PFSK-1 (cell line): ENCODE data around the gene RDX.

Experiments
- FOXP2 ChIP-seq: optimal IDR thresholded peaks from 2 replicates; pipeline ENCODE3; 2011; ENCODE audit warnings: borderline replicate concordance, control low read depth, inconsistent platforms; ENCODE audit not compliant: insufficient read depth; ENCODE audit errors: extremely low read length, extremely low read depth
- POLR2AphosphoS5 ChIP-seq: IDR thresholded peaks from 2 replicates; pipeline ENCODE4 v1.6.1; 2012; ENCODE audit warnings: low read depth, mild to moderate bottlenecking, control low read depth, low read length, moderate library complexity
- SIN3A ChIP-seq: IDR thresholded peaks from 2 replicates; pipeline ENCODE4 v1.6.1; 2012; ENCODE audit warnings: mild to moderate bottlenecking, low read length, moderate library complexity, borderline replicate concordance; ENCODE audit not compliant: insufficient read depth
- TAF1 ChIP-seq: IDR thresholded peaks from 2 replicates; pipeline ENCODE4 v1.6.1; 2012; ENCODE audit warnings: low read length, control low read depth, borderline replicate concordance; ENCODE audit not compliant: insufficient read depth
- TF ChIP-seq, protein P1 (sequence below), 2 experiments: IDR thresholded peaks; 2 replicates each; pipeline versions ENCODE4 v1.6.1 to v1.8.0; 2011 to 2012; ENCODE audit warnings: low read depth in 2 of 2, low read length in 2 of 2, control low read depth in 1 of 2, inconsistent platforms in 1 of 2, mild to moderate bottlenecking in 1 of 2, moderate library complexity in 1 of 2; ENCODE audit not compliant: insufficient read depth in 1 of 2

RDX gene

DNA sequence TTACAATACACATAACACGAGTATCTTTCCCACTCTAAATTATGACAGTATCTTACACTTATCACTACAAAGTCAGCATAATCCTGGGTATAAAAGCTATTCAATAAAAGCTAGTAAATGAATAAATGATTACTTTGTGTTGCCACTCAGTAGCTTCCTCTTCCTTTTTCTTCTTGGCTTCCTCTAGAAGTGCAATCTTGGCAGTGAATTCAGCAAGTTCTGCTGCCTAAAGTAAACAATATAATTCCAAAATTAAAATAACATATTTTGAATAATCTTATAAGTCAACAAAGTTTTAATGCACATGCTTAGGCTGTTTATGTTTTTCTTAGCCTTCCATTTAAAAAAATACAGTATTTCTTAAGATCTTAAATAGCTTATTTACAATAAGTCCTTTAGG, 60.4 kb downstream of the RDX start:
- TF ChIP-seq, protein P1, sequence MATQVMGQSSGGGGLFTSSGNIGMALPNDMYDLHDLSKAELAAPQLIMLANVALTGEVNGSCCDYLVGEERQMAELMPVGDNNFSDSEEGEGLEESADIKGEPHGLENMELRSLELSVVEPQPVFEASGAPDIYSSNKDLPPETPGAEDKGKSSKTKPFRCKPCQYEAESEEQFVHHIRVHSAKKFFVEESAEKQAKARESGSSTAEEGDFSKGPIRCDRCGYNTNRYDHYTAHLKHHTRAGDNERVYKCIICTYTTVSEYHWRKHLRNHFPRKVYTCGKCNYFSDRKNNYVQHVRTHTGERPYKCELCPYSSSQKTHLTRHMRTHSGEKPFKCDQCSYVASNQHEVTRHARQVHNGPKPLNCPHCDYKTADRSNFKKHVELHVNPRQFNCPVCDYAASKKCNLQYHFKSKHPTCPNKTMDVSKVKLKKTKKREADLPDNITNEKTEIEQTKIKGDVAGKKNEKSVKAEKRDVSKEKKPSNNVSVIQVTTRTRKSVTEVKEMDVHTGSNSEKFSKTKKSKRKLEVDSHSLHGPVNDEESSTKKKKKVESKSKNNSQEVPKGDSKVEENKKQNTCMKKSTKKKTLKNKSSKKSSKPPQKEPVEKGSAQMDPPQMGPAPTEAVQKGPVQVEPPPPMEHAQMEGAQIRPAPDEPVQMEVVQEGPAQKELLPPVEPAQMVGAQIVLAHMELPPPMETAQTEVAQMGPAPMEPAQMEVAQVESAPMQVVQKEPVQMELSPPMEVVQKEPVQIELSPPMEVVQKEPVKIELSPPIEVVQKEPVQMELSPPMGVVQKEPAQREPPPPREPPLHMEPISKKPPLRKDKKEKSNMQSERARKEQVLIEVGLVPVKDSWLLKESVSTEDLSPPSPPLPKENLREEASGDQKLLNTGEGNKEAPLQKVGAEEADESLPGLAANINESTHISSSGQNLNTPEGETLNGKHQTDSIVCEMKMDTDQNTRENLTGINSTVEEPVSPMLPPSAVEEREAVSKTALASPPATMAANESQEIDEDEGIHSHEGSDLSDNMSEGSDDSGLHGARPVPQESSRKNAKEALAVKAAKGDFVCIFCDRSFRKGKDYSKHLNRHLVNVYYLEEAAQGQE (IDR thresholded peaks at IDR 0.05; ENCODE audit: insufficient read depth in 1 of 2, low read depth in 2 of 2, low read length in 2 of 2) = no peak

DNA sequence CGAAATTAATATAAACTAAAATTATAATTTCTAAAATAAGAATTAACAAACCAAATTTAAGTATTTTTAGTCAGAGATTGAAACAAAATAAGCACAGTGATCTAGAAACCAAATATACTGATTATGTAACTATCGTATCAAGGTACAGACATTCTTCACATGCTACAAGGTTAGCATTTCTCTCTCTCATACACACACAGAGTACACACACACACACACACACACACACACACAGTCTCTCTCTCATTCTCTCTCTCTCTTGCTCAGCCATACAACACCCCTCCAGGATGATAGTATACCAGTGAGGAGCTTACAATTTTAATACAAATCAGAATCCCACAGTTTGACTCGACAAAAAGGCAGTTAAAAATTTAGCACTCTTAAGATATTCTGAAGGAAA, 66.0 kb downstream of the RDX start:
- TF ChIP-seq SIN3A = no peak

DNA sequence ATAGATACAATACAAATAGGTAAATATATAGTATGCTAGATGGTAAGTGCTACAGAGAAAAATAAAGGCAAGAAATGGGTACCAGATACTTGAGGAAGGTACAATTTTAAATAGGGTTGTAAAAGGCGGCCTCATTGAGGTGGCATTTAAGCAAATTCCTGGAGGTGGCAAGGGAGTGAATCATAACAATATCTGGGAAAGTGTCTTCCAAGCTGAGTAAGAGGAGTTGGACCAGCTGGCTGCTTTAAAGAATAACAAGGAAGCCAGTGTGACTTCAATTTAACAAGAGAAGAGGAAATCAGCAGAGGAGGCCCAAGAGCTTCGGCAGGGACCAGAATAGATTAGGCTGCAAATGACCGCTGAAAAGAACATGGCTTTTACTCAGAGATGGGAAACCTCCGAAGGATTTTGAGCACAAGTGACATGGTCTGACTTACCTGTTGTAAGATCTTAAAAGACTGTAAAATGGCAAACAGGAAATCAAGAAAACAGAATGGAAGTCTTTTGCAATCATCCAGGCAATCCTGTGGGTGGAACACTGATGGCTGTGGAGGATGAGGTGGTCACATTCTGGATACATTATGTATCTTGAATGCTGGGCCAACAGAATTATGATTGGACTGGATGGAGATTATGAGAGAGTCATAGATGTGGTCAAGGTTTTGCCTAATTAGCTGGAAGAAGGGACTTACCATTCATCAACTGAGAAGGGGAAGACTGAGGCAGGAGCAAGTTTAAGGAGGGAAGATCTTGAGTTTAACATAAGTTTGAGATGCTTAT, 77.2 kb downstream of the RDX start:
- TF ChIP-seq FOXP2 (no peak), TAF1 (no peak), SIN3A (no peak), POLR2AphosphoS5 (no peak)
- TF ChIP-seq, protein P1 (IDR thresholded peaks at IDR 0.05; ENCODE audit: insufficient read depth in 1 of 2, low read depth in 2 of 2, low read length in 2 of 2) = no peak

- no peak for TF ChIP-seq TAF1
- no peak for TF ChIP-seq FOXP2
- TF ChIP-seq SIN3A = no peak
- no peak for TF ChIP-seq POLR2AphosphoS5
- TF ChIP-seq, protein P1 (IDR thresholded peaks at IDR 0.05; ENCODE audit: insufficient read depth in 1 of 2, low read depth in 2 of 2, low read length in 2 of 2) = no peak
Measured at GRCh38 chr11:110217936-110218335, 78.5 kb downstream of the RDX start.

GRCh38 chr11:110217223-110217877, 79.1 kb downstream of the RDX start:
- TF ChIP-seq POLR2AphosphoS5 (no peak), TAF1 (no peak), SIN3A (no peak), FOXP2 (no peak)
- TF ChIP-seq, protein P1 (IDR thresholded peaks at IDR 0.05; ENCODE audit: insufficient read depth in 1 of 2, low read depth in 2 of 2, low read length in 2 of 2) = no peak
